ENCODE results near the gene NCSTN. TPM values are rescaled to one million over a fixed set of nuclear protein-coding genes. Genes with fewer than 3 reads are reported as not detected.

Gene NCSTN
- polyA plus RNA-seq, 1 donor from 2014 or later = 21.0 TPM

DNA sequence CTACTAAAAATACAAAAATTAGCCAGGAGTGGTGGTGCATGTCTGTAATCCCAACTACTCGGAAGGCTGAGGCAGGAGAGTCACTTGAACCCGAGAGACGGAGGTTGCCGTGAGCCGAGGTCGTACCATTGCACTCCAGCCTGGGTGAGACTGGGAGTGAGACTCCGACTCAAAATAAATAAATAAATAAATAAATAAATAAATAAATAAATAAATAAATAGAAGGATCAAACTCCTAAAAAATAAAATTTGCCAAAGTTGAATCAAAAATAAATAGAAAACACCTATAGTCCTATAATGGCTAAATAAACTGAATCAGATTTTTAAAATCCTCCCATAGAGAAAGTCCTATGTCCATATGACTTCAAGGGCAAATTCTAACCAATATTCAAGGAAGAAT is 43.0 kb upstream of the NCSTN start:
- Histone ChIP-seq H3K27ac (ENCODE audit: low read length) (no peak overlapping the region), H3K27me3 (ENCODE audit: insufficient read depth, low read depth, low read length) (no peaks in the 10 kb centered on the region), H3F3A (ENCODE audit: insufficient read depth, low read length, poor library complexity, severe bottlenecking) (no peaks in the 10 kb centered on the region), H3K36me3 (ENCODE audit: insufficient read depth, low read length) (peaks cover 13% of the 10 kb centered on the region), H3K4me3 (ENCODE audit: low read length) (no peak overlapping the region), H3K9ac (ENCODE audit: low read length) (no peak overlapping the region), H3K79me2 (replicated peaks; ENCODE audit: insufficient read depth, low read length) (no peaks in the 10 kb centered on the region), H3K9me3 (ENCODE audit: low read length) (no peaks in the 10 kb centered on the region), H2AFZ (ENCODE audit: low read depth, low read length) (no peak overlapping the region), H4K20me1 (ENCODE audit: insufficient read depth) (no peaks in the 10 kb centered on the region), H3K4me2 (ENCODE audit: low read length) (no peak overlapping the region), H3K9me2 (ENCODE audit: insufficient read depth, low read length) (no peaks in the 10 kb centered on the region)
- TF ChIP-seq POLR2AphosphoS5 (IDR thresholded peaks at IDR 0.05) (no peak), SMC3 (conservative IDR thresholded peaks at IDR 0.05; ENCODE audit: poor library complexity) (no peak), MXI1 (conservative IDR thresholded peaks at IDR 0.05; ENCODE audit: poor library complexity, severe bottlenecking) (no peak), RAD21 (conservative IDR thresholded peaks at IDR 0.05) (no peak), TAF1 (IDR thresholded peaks at IDR 0.05; ENCODE audit: low read depth) (no peak), EP300 (conservative IDR thresholded peaks at IDR 0.05; ENCODE audit: poor library complexity, severe bottlenecking) (no peak), EZH2 (IDR thresholded peaks at IDR 0.05; ENCODE audit: borderline replicate concordance, insufficient read depth, low read length, poor library complexity, severe bottlenecking) (no peak)
- TF ChIP-seq, protein P1, sequence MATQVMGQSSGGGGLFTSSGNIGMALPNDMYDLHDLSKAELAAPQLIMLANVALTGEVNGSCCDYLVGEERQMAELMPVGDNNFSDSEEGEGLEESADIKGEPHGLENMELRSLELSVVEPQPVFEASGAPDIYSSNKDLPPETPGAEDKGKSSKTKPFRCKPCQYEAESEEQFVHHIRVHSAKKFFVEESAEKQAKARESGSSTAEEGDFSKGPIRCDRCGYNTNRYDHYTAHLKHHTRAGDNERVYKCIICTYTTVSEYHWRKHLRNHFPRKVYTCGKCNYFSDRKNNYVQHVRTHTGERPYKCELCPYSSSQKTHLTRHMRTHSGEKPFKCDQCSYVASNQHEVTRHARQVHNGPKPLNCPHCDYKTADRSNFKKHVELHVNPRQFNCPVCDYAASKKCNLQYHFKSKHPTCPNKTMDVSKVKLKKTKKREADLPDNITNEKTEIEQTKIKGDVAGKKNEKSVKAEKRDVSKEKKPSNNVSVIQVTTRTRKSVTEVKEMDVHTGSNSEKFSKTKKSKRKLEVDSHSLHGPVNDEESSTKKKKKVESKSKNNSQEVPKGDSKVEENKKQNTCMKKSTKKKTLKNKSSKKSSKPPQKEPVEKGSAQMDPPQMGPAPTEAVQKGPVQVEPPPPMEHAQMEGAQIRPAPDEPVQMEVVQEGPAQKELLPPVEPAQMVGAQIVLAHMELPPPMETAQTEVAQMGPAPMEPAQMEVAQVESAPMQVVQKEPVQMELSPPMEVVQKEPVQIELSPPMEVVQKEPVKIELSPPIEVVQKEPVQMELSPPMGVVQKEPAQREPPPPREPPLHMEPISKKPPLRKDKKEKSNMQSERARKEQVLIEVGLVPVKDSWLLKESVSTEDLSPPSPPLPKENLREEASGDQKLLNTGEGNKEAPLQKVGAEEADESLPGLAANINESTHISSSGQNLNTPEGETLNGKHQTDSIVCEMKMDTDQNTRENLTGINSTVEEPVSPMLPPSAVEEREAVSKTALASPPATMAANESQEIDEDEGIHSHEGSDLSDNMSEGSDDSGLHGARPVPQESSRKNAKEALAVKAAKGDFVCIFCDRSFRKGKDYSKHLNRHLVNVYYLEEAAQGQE (IDR thresholded peaks at IDR 0.05; ENCODE audit: borderline replicate concordance) = no peak
- TF ChIP-seq, protein P2, sequence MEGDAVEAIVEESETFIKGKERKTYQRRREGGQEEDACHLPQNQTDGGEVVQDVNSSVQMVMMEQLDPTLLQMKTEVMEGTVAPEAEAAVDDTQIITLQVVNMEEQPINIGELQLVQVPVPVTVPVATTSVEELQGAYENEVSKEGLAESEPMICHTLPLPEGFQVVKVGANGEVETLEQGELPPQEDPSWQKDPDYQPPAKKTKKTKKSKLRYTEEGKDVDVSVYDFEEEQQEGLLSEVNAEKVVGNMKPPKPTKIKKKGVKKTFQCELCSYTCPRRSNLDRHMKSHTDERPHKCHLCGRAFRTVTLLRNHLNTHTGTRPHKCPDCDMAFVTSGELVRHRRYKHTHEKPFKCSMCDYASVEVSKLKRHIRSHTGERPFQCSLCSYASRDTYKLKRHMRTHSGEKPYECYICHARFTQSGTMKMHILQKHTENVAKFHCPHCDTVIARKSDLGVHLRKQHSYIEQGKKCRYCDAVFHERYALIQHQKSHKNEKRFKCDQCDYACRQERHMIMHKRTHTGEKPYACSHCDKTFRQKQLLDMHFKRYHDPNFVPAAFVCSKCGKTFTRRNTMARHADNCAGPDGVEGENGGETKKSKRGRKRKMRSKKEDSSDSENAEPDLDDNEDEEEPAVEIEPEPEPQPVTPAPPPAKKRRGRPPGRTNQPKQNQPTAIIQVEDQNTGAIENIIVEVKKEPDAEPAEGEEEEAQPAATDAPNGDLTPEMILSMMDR (IDR thresholded peaks at IDR 0.05; ENCODE audit: poor library complexity, severe bottlenecking) = no peak

DNA sequence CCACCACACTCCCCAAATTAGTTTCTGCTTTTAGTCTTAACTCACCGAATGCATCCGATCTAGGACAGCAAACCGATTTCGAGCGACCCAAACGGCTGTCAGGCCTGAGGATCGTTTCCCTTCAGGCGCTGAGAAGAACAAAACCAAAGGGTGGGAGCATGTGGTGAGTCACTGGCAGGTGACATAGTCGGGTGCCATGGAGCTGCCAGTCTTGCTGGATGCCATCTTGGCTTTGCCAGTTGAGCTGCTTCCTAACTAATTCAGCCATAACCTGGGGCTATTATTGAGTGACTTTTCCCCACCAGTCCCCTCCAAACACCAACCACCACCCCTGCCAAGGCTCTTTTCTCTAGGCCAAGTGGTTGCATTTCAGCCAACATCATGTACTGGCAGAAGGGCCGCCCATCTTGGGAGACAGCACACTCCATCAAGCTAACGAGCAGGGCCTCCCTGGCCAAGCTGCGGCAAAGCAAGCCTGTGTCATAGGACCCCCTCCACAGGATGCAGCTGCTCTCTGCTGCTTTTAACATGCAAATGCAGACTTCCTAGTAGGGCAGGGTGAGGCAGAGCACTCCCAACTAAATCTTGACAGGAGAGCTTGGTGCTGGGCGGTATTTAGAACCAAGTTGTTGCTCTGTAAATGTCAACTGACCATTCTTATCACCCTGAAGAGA is 35.9 kb upstream of the NCSTN start:
- Histone ChIP-seq H3K9me3 (ENCODE audit: low read length) (no peaks in the 10 kb centered on the region), H3K9ac (ENCODE audit: low read length) (no peak overlapping the region), H3K27me3 (ENCODE audit: insufficient read depth, low read depth, low read length) (no peaks in the 10 kb centered on the region), H3K4me2 (ENCODE audit: low read length) (no peak overlapping the region), H4K20me1 (ENCODE audit: insufficient read depth) (no peaks in the 10 kb centered on the region), H3K4me3 (ENCODE audit: low read length) (no peak overlapping the region), H3K36me3 (ENCODE audit: insufficient read depth, low read length) (peaks cover 17% of the 10 kb centered on the region), H3K9me2 (ENCODE audit: insufficient read depth, low read length) (no peaks in the 10 kb centered on the region), H3K79me2 (replicated peaks; ENCODE audit: insufficient read depth, low read length) (no peaks in the 10 kb centered on the region), H3K27ac (ENCODE audit: low read length) (no peak overlapping the region), H2AFZ (ENCODE audit: low read depth, low read length) (no peak overlapping the region), H3F3A (ENCODE audit: insufficient read depth, low read length, poor library complexity, severe bottlenecking) (no peaks in the 10 kb centered on the region)
- TF ChIP-seq POLR2AphosphoS5 (IDR thresholded peaks at IDR 0.05) = no peak
- no peak for TF ChIP-seq EZH2 (IDR thresholded peaks at IDR 0.05; ENCODE audit: borderline replicate concordance, insufficient read depth, low read length, poor library complexity, severe bottlenecking)
- TF ChIP-seq MXI1 (conservative IDR thresholded peaks at IDR 0.05; ENCODE audit: poor library complexity, severe bottlenecking) = no peak
- no peak for TF ChIP-seq EP300 (conservative IDR thresholded peaks at IDR 0.05; ENCODE audit: poor library complexity, severe bottlenecking)
- TF ChIP-seq, protein P2 (IDR thresholded peaks at IDR 0.05; ENCODE audit: poor library complexity, severe bottlenecking) = no peak
- TF ChIP-seq, protein P1 (IDR thresholded peaks at IDR 0.05; ENCODE audit: borderline replicate concordance) = no peak
- no peak for TF ChIP-seq RAD21 (conservative IDR thresholded peaks at IDR 0.05)
